GM12873 (cell line): ENCODE results near the gene STK26.

Experiments used
- CTCF ChIP-seq: IDR thresholded peaks from 2 replicates; pipeline ENCODE4 v1.5.1; 2012; ENCODE audit warnings: low read depth, mild to moderate bottlenecking, moderate library complexity, low read length, control low read depth; ENCODE audit not compliant: insufficient read depth; ENCODE audit errors: missing control alignments

Gene STK26

DNA sequence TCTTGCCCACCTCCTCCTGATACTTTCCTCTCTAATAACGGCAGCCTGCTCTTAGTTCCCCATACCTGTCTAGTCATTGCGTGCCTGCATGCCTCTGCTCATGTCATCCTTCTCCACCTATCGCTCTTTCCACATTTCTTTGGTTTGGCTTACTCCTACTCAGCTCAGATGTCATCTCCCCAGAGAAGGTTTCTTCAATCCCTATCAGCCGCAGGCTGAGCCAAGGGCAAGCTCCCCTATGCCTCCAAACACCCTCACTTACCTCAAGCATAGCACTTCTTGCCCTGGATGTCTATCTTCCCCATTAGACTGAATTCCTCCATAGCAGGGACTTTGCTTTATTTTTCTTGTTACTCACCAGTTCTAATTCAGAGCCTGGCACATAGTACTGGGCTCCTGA lies 78.1 kb downstream of the STK26 start:
- TF ChIP-seq CTCF, result no peak

DNA sequence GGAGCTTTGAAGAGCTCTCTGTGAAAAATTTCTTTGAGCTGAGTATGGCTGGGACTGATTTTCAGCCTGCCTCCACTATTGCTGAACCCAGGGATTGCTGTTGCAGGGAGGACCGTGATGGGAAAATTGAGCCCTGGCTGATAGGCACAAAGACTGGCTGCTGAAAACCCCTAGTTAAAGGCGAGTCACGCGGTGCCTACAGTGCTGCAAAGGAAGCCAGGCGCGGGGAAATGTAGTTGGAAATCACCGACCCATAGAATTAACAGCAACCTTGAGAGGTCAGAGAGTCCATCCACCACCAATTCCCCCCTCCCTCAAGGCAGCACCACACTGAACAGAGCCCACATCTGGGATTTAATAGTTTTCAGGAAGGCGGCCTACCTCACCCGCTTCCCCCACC lies 78.7 kb downstream of the STK26 start:
- TF ChIP-seq CTCF, result no peak

DNA sequence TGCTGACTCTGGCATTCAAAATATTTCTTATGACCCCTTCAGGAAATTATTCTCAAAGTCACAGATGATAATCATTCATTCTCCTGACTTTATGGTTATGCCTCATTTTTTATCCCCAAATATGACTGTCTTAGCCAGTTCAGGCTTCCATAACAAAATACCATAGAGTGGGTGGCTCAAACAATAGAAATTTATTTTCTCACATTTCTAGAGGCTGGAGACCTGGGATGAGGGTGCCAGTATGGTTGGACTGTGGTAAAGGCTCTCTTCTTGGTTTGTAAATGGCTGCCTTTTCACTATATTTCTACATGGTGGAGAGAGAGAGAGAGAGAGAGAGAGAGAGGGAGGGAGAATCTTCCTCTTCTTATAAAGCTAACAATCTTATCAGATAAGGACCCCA lies 84.2 kb downstream of the STK26 start:
- TF ChIP-seq CTCF, result no peak

DNA sequence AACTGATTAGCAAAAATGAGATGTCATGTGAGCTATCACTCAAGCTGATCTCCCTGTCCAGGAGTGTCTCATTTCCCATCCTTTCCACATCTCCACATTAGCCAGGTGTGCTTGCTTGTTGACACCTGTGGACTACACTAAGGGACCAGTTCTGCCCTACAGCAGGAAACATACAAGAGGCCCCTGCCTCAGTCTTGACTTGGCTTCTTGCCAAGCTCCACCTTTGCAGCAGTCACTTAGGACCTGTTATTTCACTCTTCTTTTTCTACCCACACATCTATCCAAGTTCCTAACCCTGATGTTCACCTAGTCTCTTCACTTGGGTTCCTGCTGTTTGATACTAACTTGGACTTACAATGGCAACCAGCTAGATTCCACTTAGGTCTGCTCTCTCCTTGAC lies 91.5 kb downstream of the STK26 start:
- TF ChIP-seq CTCF, result no peak

- TF ChIP-seq CTCF, result no peak
These were observed 92.7 kb downstream of the STK26 start for GRCh38 chrX:132115792-132116191.

GRCh38 chrX:132118358-132118757 lies 95.3 kb downstream of the STK26 start:
- TF ChIP-seq CTCF, result no peak

- no peak for TF ChIP-seq CTCF
These were observed 96.2 kb downstream of the STK26 start for GRCh38 chrX:132119283-132119682.
